SK-N-SH (cell line): ENCODE data around the gene SPATA16.

ENCODE experiments used
- CHD2 ChIP-seq: fragments of 150-350 bp; IDR thresholded peaks from 2 replicates; pipeline ENCODE4 v1.6.1; 2018; ENCODE audit warnings: low read length; ENCODE audit not compliant: partially characterized antibody
- FOXM1 ChIP-seq: IDR thresholded peaks from 2 replicates; pipeline ENCODE4 v1.4.0; 2012; ENCODE audit warnings: low read depth, mild to moderate bottlenecking
- GABPA ChIP-seq: IDR thresholded peaks from 2 replicates; pipeline ENCODE4 v1.4.0; 2012; ENCODE audit warnings: low read depth, mild to moderate bottlenecking
- JUND ChIP-seq: IDR thresholded peaks from 2 replicates; pipeline ENCODE4 v1.4.0; 2012
- NFIC ChIP-seq: IDR thresholded peaks from 2 replicates; pipeline ENCODE4 v1.4.0; 2012; ENCODE audit warnings: borderline replicate concordance
- POLR2AphosphoS5 ChIP-seq: IDR thresholded peaks from 2 replicates; pipeline ENCODE4 v1.6.1; 2012; ENCODE audit warnings: low read depth, low read length
- RXRA ChIP-seq: IDR thresholded peaks from 2 replicates; pipeline ENCODE4 v1.4.0; 2012; ENCODE audit warnings: low read depth, mild to moderate bottlenecking, borderline replicate concordance
- SIN3A ChIP-seq: IDR thresholded peaks from 2 replicates; pipeline ENCODE4 v1.6.1; 2012; ENCODE audit warnings: low read depth, mild to moderate bottlenecking, low read length, moderate library complexity, borderline replicate concordance
- TF ChIP-seq, protein P1 (sequence below): fragments of 200-600 bp; sonication (generic); IDR thresholded peaks from 2 replicates; pipeline ENCODE4 v1.6.1; 2017; ENCODE audit warnings: antibody characterized with exemption, mild to moderate bottlenecking, moderate library complexity
- TF ChIP-seq, protein P2 (sequence below): IDR thresholded peaks from 2 replicates; pipeline ENCODE4 v1.6.1; 2012; ENCODE audit warnings: mild to moderate bottlenecking, low read depth, low read length, moderate library complexity
- TF ChIP-seq, protein P3 (sequence below): IDR thresholded peaks from 2 replicates; pipeline ENCODE4 v1.4.0; 2012; ENCODE audit warnings: low read depth
- TF ChIP-seq, protein P4 (sequence below): IDR thresholded peaks from 2 replicates; pipeline ENCODE4 v1.4.0; 2012; ENCODE audit warnings: low read depth, borderline replicate concordance

DNA sequence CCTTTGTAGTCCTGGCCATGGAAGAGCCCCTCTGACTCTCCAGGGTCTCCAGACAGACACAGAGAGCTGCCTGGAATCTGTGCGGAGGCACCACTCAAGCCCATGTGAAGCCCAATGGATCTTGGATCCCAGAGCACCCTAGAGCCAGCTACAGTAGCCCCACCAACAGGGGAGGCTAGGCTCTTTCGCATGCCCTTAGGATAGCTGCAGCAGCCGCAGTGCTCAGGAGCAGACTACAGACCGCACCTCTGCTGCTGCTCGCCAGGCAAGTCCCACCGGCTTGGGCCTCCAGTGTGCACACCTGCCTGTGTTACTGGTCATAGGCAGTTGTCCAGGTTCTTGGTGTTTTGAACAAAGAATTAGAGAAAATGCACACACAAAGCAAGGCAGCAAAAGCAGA is 131.6 kb downstream of the SPATA16 start:
- TF ChIP-seq, protein P1, sequence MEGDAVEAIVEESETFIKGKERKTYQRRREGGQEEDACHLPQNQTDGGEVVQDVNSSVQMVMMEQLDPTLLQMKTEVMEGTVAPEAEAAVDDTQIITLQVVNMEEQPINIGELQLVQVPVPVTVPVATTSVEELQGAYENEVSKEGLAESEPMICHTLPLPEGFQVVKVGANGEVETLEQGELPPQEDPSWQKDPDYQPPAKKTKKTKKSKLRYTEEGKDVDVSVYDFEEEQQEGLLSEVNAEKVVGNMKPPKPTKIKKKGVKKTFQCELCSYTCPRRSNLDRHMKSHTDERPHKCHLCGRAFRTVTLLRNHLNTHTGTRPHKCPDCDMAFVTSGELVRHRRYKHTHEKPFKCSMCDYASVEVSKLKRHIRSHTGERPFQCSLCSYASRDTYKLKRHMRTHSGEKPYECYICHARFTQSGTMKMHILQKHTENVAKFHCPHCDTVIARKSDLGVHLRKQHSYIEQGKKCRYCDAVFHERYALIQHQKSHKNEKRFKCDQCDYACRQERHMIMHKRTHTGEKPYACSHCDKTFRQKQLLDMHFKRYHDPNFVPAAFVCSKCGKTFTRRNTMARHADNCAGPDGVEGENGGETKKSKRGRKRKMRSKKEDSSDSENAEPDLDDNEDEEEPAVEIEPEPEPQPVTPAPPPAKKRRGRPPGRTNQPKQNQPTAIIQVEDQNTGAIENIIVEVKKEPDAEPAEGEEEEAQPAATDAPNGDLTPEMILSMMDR = no peak
- TF ChIP-seq SIN3A = no peak
- no peak for TF ChIP-seq JUND
- TF ChIP-seq, protein P2, sequence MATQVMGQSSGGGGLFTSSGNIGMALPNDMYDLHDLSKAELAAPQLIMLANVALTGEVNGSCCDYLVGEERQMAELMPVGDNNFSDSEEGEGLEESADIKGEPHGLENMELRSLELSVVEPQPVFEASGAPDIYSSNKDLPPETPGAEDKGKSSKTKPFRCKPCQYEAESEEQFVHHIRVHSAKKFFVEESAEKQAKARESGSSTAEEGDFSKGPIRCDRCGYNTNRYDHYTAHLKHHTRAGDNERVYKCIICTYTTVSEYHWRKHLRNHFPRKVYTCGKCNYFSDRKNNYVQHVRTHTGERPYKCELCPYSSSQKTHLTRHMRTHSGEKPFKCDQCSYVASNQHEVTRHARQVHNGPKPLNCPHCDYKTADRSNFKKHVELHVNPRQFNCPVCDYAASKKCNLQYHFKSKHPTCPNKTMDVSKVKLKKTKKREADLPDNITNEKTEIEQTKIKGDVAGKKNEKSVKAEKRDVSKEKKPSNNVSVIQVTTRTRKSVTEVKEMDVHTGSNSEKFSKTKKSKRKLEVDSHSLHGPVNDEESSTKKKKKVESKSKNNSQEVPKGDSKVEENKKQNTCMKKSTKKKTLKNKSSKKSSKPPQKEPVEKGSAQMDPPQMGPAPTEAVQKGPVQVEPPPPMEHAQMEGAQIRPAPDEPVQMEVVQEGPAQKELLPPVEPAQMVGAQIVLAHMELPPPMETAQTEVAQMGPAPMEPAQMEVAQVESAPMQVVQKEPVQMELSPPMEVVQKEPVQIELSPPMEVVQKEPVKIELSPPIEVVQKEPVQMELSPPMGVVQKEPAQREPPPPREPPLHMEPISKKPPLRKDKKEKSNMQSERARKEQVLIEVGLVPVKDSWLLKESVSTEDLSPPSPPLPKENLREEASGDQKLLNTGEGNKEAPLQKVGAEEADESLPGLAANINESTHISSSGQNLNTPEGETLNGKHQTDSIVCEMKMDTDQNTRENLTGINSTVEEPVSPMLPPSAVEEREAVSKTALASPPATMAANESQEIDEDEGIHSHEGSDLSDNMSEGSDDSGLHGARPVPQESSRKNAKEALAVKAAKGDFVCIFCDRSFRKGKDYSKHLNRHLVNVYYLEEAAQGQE = no peak
- TF ChIP-seq, protein P3, sequence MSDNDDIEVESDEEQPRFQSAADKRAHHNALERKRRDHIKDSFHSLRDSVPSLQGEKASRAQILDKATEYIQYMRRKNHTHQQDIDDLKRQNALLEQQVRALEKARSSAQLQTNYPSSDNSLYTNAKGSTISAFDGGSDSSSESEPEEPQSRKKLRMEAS = no peak
- TF ChIP-seq NFIC = no peak
- TF ChIP-seq GABPA = no peak
- no peak for TF ChIP-seq FOXM1
- TF ChIP-seq, protein P4, sequence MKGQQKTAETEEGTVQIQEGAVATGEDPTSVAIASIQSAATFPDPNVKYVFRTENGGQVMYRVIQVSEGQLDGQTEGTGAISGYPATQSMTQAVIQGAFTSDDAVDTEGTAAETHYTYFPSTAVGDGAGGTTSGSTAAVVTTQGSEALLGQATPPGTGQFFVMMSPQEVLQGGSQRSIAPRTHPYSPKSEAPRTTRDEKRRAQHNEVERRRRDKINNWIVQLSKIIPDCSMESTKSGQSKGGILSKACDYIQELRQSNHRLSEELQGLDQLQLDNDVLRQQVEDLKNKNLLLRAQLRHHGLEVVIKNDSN = no peak
- TF ChIP-seq CHD2 = no peak
- no peak for TF ChIP-seq POLR2AphosphoS5
- TF ChIP-seq RXRA = no peak
